HG02610 (cell line): ENCODE results near the gene CHMP2A.
"Not testable (repeated sequence)": the region's sequence is repeated elsewhere in the genome, so short reads cannot be mapped to it uniquely, and the experiment has no call there.

Source experiments
- ATAC-seq: cut with Tn5 transposase; IDR thresholded peaks from one replicate; pipeline ENCODE4 v1.9.1; 2021; ENCODE audit warnings: mild to moderate bottlenecking, moderate library complexity; ENCODE audit not compliant: unreplicated experiment

Gene CHMP2A

DNA sequence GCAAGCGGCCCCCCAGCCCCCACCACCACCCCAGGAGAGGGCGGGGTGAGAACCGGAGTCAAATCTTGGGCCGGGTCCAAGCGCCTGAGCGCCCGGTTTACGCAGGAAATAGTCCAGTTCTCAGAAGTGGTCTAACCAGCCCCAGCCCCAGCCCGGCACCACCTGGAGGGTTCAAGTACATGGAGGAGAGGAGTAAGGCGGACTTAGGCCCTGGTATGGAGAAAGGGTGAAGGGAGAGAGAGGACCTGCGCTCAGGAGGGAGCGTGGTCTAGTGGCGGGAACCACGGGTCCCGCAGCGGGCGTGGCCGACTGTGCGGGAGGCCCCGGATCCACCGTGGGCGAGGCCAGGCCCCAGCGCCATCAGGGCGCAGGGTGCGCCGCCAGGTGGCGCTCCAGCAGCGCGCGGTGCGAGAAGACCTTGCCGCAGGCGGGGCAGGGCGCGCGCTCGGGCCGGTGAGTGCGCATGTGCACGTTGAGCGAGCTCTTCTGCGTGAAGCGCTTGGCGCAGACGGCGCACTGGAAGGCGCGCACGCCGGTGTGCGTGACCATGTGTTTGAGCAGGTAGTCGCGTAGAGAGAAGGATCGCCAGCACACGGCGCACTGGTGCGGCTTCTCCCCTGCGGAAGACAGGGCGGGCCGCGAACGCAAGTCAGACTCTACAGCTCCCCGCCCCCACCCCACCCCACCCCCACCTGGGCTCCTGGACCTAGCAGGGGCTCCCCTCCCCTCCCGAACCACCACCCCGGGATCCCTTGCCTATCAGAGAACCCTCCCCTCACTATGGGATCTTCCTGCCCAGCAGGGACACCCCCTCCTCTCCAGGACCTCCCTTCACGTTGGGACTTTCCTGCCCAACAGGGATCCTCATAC, 41.0 kb downstream of the CHMP2A start:
- ATAC-seq: peak; percentile 75

DNA sequence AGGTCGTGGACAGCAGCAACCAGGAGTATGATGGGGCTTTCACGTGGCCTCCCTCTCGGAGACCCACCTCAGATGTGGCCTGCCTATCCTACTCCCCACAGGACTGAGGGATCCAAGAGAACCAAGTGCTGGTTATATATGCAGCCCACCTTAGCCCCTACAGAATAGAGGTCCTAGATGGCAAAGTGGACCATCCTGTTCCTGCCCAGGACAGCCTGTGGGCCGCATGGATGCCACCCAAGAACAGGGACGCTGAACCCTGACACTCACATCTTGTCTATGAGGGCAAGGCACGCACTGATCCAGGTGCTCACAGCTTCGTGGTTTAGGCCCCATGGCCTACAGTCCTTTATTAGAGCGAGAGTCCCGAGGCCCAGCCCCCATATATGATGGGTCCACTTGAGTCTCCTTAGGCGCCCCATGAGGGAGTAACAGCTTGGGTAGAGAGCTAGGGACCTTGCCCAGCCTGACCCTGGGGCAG, 41.7 kb downstream of the CHMP2A start:
- no peak for ATAC-seq

DNA sequence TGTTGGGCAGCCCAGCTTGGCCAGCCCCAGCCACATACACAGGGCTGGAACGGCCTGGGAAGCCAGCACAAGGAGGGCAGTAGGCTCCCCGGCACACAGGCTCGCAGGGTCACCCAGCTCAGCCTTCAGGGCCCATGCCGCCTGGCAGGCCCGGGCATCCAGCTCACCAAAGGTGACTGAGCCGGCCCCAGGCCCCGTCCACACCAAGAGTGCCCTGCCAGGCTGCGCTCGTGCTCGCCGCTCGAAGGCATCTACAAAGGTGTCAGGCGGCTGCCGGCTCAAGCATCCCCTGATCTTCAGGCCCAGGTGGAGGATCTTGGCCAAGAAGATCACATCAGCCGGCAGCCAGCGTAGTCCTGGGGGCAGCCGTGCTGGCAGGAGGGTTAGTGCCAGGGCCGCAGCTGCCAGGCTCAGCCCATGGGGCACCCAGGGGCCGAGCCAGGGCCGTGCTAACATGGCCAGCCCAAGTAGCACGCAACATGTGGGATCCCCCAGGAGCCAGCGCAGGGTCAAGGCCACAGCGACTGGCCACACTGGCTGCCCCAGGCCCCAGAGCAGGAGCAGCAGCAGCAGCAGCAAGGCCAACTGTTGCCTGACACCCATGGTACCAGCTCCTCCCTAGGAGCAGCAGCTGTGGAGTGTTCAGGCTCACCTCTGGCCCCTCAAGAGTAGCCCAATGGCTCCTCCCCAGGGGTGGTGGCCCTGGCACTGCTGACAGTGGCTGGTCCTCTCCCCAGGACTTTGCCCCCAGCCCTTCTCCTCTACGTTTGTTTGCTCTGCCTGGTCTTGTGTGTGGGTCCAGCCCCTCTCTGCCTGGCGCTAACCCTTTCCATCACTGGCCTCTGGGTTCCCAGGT, 43.3 kb downstream of the CHMP2A start, which contains the start of gene SLC27A5:
Gene SLC27A5, minus strand, starts transcription at position 640 of the 856 bp plus-strand sequence. Its CDS starts 37 bp downstream, at position 603.
- ATAC-seq: no peak

DNA sequence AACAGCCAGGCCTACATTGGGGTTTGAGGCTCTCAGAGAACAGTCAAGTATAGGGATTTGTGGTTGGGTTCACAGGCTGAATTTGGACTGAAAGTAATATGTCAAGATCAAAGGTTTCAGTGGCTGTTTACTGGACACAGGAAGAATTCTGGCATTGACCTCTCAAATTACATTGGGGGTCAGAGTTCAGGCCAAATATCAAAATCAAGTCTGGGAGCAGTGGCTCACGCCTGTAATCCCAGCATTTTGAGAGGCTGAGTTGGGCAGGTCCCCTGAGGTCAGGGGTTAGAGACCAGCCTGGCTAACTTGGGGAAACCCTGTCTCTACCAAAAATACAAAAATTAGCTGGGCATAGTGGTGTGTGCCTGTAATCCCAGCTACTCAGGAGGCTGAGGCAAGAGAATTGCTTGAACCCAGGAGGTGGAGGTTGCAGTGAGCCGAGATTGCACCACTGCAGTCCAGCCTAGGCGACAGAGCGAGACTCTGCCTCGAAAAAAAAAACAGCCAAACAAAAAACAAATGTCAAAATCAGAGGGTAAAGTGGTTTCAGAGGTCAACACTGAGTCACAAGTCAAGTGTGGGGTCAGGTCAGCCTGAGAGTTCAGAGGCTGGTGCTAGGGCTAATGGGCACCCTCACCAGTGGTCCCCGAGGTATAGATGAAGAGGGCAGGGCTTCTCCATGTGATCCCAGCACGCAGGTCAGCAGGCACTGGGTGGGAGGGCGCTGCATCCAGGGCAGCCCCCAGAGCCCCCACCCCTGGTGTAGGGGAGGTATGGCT, 44.6 kb downstream of the CHMP2A start:
- ATAC-seq: no peak

DNA sequence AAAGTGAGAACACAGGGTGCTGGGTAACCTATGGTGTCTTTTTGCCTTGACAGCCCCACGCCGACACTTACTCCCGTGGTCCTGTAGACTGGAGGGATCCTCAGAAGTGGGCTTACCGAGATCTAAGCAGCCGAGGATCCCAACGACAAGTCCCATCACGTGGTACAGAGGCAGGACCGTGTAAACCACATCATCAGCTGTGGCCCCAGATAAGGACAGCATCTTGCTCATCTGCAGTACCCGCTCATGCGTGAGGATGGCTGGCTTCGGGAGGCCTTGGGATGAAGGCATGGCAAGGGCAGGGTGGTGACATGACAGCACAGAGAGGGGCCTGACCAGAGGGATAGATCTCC, 45.2 kb downstream of the CHMP2A start:
- ATAC-seq: no peak

DNA sequence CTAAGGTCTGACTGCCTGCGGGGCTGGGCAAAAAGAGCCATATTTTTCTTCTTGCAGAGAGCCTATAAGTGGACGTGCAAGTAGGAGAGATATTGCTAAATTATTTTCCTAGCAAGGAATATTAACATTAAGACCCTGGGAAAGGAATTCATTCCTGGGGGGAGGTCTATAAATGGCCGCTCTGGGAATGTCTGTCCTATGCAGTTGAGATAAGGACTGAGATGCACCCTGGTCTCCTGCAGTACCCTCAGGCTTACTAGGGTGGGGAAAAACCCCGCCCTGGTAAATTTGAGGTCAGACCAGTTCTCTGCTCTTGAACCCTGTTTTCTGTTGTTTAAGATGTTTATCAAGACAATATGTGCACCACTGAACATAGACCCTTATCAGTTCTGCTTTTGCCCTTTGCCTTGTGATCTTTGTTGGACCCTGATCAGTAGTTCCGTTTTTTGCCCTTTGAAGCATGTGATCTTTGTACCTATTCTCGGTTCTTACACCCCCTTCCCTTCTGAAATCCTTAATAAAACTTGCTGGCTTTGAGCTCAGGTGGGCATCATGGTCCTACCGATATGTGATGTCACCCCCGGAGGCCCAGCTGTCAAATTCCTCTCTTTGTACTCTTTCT, 47.2 kb downstream of the CHMP2A start:
- not testable (repeated sequence) for ATAC-seq
